Calu3 (cell line): ENCODE measurements around the gene GHR. TPM values are rescaled to one million over a fixed set of nuclear protein-coding genes. Genes with fewer than 3 reads are reported as not detected.

Experiments
- BruUV-seq: library from RNA; stranded (reverse); fragments of 400-500 nt; replicated peaks from 2 replicates; lab custom pipeline; 2021; lab: Mats Ljungman, UMichigan
- CTCF ChIA-PET: fragments of 300-600 bp; sonication (Branson Sonifier 250); formaldehyde crosslinking; loops from one replicate; lab custom pipeline; 2022; ENCODE audit warnings: antibody characterized with exemption; lab: Charles Lee
- DNase-seq: peaks from one replicate; pipeline ENCODE4 v3.0.0; 2022
- H3K27ac Mint-ChIP-seq: one replicate; pipeline ENCODE4 v1.8.0; 2022; ENCODE audit warnings: mixed read lengths; ENCODE audit not compliant: unreplicated experiment
- H3K27me3 Mint-ChIP-seq: one replicate; pipeline ENCODE4 v1.8.0; 2022; ENCODE audit warnings: mixed read lengths; ENCODE audit not compliant: unreplicated experiment
- H3K36me3 Mint-ChIP-seq: one replicate; pipeline ENCODE4 v1.8.0; 2022; ENCODE audit warnings: mild to moderate bottlenecking, moderate library complexity, mixed read lengths; ENCODE audit not compliant: insufficient read depth, unreplicated experiment
- H3K4me1 Mint-ChIP-seq: one replicate; pipeline ENCODE4 v1.8.0; 2022; ENCODE audit warnings: mild to moderate bottlenecking, low read depth, mixed read lengths; ENCODE audit not compliant: unreplicated experiment
- H3K4me3 Mint-ChIP-seq: one replicate; pipeline ENCODE4 v1.8.0; 2022; ENCODE audit warnings: mild to moderate bottlenecking, low read depth, moderate library complexity, mixed read lengths; ENCODE audit not compliant: unreplicated experiment
- H3K9me3 Mint-ChIP-seq: one replicate; pipeline ENCODE4 v1.8.0; 2022; ENCODE audit warnings: low read depth, mixed read lengths; ENCODE audit not compliant: unreplicated experiment
- intact Hi-C: fragments of 100-400 bp; cut with micrococcal nuclease; formaldehyde crosslinking; loops from one replicate; pipeline ENCODE4 v1.10.0; 2022; ENCODE audit not compliant: unreplicated experiment
- total RNA-seq: library from RNA; stranded (reverse); gene quantifications from 2 replicates; pipeline ENCODE4 v1.2.3, GENCODE V29; 2022
- TF ChIP-seq, protein P1 (sequence below): fragments of 200-600 bp; IDR thresholded peaks from one replicate; pipeline ENCODE4 v1.8.0; 2022; ENCODE audit warnings: antibody characterized with exemption; ENCODE audit not compliant: unreplicated experiment

Gene GHR
- total RNA-seq, 1 experiment from 2014 or later: 0.45 TPM

DNA sequence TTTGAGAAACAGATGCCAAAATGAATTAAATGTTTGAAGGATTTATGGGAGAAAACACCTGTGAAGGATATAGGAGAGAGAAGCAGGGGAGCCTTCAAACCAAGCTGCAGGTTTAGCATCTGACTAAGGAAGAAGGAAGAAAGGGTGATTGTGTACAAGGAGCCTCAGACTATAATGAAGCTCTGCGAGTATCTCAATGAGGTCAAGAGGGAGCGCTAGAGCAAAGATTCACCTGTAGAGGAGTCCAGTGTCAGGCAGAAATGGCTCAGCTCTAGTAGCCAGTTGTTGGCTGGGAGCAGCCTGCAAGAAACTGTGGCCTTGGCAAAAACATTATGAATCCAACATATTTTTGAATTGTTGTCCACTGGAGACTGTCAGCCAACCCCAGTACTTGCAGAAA is 20.0 kb upstream of the GHR start:
- intact Hi-C loops: no loop called here
- Mint-ChIP-seq H3K36me3 (no peaks in the 10 kb centered on the region), H3K9me3 (no peaks in the 10 kb centered on the region), H3K4me1 (no peaks in the 10 kb centered on the region), H3K27ac (no peak overlapping the region), H3K27me3 (peaks cover 29% of the 10 kb centered on the region), H3K4me3 (no peak overlapping the region)
- BruUV-seq: no TSS peak
- TF ChIP-seq, protein P1, sequence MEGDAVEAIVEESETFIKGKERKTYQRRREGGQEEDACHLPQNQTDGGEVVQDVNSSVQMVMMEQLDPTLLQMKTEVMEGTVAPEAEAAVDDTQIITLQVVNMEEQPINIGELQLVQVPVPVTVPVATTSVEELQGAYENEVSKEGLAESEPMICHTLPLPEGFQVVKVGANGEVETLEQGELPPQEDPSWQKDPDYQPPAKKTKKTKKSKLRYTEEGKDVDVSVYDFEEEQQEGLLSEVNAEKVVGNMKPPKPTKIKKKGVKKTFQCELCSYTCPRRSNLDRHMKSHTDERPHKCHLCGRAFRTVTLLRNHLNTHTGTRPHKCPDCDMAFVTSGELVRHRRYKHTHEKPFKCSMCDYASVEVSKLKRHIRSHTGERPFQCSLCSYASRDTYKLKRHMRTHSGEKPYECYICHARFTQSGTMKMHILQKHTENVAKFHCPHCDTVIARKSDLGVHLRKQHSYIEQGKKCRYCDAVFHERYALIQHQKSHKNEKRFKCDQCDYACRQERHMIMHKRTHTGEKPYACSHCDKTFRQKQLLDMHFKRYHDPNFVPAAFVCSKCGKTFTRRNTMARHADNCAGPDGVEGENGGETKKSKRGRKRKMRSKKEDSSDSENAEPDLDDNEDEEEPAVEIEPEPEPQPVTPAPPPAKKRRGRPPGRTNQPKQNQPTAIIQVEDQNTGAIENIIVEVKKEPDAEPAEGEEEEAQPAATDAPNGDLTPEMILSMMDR: no peak
- DNase-seq: no peak
- CTCF ChIA-PET: interaction anchor here (0.6 kb wide), 1 partner anchor 702 kb away, joined by 3 read pairs; no protein-coding TSS in a partner anchor

DNA sequence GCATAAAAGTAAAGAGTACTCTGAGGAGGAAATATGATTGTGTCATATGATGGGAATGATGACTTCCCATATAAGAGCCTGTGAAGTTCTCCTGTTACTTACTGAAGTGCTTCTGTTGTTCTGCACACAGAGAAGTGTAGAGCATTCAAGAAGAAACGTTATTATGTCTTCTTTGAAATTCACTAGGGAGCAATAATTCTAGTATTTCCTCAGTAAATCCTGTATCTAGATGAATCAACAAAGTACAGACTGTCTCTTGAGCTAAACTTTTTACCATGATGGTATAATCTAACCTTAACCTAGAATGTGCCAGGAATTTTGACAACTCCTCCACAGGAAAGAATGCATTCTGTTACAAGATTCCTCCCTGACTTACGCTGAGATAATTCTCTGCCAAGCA is 18.9 kb upstream of the GHR start:
- H3K27me3 Mint-ChIP-seq: peaks cover 20% of the 10 kb centered on the region
- no peak for DNase-seq
- no peak overlapping the region for H3K27ac Mint-ChIP-seq
- no peaks in the 10 kb centered on the region for H3K36me3 Mint-ChIP-seq
- intact Hi-C loops: no loop called here
- no peak overlapping the region for H3K4me3 Mint-ChIP-seq
- TF ChIP-seq, protein P1: no peak
- CTCF ChIA-PET: no interaction called here
- H3K9me3 Mint-ChIP-seq: no peaks in the 10 kb centered on the region
- no TSS peak for BruUV-seq
- no peaks in the 10 kb centered on the region for H3K4me1 Mint-ChIP-seq

DNA sequence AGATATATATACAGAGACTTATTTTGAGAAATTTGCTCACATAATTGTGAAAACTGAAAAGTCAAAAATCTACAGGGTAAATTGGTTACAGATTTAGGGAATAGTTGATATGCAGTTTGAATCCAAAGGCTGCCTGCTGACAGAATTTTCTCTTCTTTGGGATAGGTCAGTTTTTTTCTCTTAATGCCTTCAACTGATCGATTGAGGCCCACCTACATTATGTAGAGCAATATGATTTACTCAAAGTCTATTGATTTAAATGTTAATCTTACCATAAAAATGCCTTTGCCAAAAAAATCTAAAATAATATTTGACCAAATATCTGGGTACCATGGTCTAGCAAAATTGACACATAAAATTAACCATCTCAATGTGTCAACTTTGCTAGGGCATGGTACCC is 3.9 kb upstream of the GHR start:
- Mint-ChIP-seq H3K9me3 (peaks cover 3% of the 10 kb centered on the region), H3K36me3 (no peaks in the 10 kb centered on the region), H3K4me3 (no peak overlapping the region), H3K27ac (no peak overlapping the region), H3K27me3 (no peaks in the 10 kb centered on the region), H3K4me1 (no peaks in the 10 kb centered on the region)
- intact Hi-C loops: no loop called here
- TF ChIP-seq, protein P1: no peak
- BruUV-seq: no TSS peak
- CTCF ChIA-PET: no interaction called here
- DNase-seq: no peak

DNA sequence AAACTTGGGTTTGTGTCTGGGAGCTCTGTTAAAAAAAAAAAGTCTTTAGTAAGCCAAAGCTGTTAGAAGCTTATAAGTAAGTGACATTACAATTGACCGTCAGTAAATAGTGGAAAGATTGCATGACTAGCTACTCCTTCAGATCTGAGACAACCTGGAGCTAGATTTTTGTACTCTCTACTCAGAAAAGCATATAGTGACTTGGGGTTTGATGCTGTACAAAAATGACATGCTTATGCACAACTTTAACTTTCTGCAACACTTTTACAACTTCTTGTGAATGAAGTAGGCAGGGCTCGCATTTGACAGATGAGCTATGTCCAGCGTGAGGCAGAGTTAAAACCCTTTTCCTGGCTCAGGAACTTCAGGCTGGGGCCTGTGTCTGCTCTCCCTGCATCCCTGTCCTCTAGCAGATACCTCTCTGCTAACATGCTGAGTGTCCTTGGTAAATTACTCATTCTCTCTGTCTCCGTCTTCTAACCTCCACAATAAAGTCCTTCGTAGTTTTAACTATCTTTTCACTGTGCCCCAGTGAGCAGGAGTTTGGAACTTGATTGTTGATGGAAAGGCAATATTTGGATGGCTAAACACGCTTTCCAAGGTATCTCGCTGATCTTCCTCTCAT is 471 bp upstream of the GHR start:
- CTCF ChIA-PET: interaction anchor here (0.8 to 1.3 kb wide), 6 partner anchors 26 to 365 kb away, joined by 3 to 13 read pairs (median 4); no protein-coding TSS in a partner anchor

More for the DNA sequence above, 471 bp upstream of the GHR start:
- Mint-ChIP-seq H3K36me3 (no peaks in the 10 kb centered on the region), H3K9me3 (no peaks in the 10 kb centered on the region), H3K27me3 (peaks cover 12% of the 10 kb centered on the region), H3K4me3 (no peak overlapping the region), H3K27ac (no peak overlapping the region), H3K4me1 (no peaks in the 10 kb centered on the region)
- intact Hi-C loops: loop anchor here (5.0 to 10.0 kb wide), 2 partner anchors 162 to 345 kb away; no protein-coding TSS in a partner anchor
- no peak for DNase-seq
- BruUV-seq: no TSS peak
- TF ChIP-seq, protein P1: no peak
